PFSK-1 (cell line): ENCODE results near the gene GPR107.

ENCODE experiments used
- FOXP2 ChIP-seq: optimal IDR thresholded peaks from 2 replicates; pipeline ENCODE3; 2011; ENCODE audit warnings: borderline replicate concordance, control low read depth, inconsistent platforms; ENCODE audit not compliant: insufficient read depth; ENCODE audit errors: extremely low read length, extremely low read depth
- POLR2AphosphoS5 ChIP-seq: IDR thresholded peaks from 2 replicates; pipeline ENCODE4 v1.6.1; 2012; ENCODE audit warnings: low read depth, mild to moderate bottlenecking, control low read depth, low read length, moderate library complexity
- REST ChIP-seq, 2 experiments: IDR thresholded peaks; 2 replicates each; pipeline versions ENCODE4 v1.6.1 to v1.8.0; 2011 to 2012; ENCODE audit warnings: low read depth in 2 of 2, low read length in 2 of 2, control low read depth in 1 of 2, inconsistent platforms in 1 of 2, mild to moderate bottlenecking in 1 of 2, moderate library complexity in 1 of 2; ENCODE audit not compliant: insufficient read depth in 1 of 2
- SIN3A ChIP-seq: IDR thresholded peaks from 2 replicates; pipeline ENCODE4 v1.6.1; 2012; ENCODE audit warnings: mild to moderate bottlenecking, low read length, moderate library complexity, borderline replicate concordance; ENCODE audit not compliant: insufficient read depth
- TAF1 ChIP-seq: IDR thresholded peaks from 2 replicates; pipeline ENCODE4 v1.6.1; 2012; ENCODE audit warnings: low read length, control low read depth, borderline replicate concordance; ENCODE audit not compliant: insufficient read depth

The GPR107 gene

GRCh38 chr9:130114741-130115140, 61.0 kb downstream of the GPR107 start:
- no peak for TF ChIP-seq SIN3A

- TF ChIP-seq SIN3A = no peak
- TF ChIP-seq FOXP2 = no peak
- TF ChIP-seq REST (IDR thresholded peaks at IDR 0.05; ENCODE audit: insufficient read depth in 1 of 2, low read depth in 2 of 2, low read length in 2 of 2) = no peak
- no peak for TF ChIP-seq POLR2AphosphoS5
- TF ChIP-seq TAF1 = no peak
Measured at GRCh38 chr9:130116346-130116745, 62.6 kb downstream of the GPR107 start.

DNA sequence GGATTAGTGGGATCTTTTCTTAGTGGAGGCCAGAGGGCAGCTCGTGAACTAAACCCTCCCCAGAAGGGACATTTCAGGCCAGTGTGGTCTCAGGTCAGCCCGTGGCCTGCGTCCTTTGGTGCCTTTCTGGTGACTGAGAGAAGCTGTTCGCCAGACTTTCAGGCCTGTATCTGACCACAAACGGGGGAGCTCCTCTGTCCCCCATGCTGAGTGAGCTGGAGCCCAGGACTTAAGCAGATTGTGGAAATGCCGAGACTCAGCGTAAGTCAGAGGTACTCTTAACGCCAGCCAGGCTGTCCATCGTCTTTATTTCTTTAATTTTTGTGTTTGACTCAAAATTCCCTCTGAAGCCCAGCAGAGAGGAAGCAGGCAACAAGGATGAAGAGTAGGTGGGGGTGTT, 63.7 kb downstream of the GPR107 start:
- no peak for TF ChIP-seq SIN3A
- no peak for TF ChIP-seq POLR2AphosphoS5
- no peak for TF ChIP-seq REST (IDR thresholded peaks at IDR 0.05; ENCODE audit: insufficient read depth in 1 of 2, low read depth in 2 of 2, low read length in 2 of 2)
- no peak for TF ChIP-seq TAF1
- no peak for TF ChIP-seq FOXP2

GRCh38 chr9:130117816-130118632, 64.3 kb downstream of the GPR107 start:
- TF ChIP-seq REST (IDR thresholded peaks at IDR 0.05; ENCODE audit: insufficient read depth in 1 of 2, low read depth in 2 of 2, low read length in 2 of 2) (no peak), POLR2AphosphoS5 (no peak), SIN3A (no peak), FOXP2 (no peak)

GRCh38 chr9:130118841-130119518, 65.3 kb downstream of the GPR107 start:
- TF ChIP-seq POLR2AphosphoS5 (no peak), REST (IDR thresholded peaks at IDR 0.05; ENCODE audit: insufficient read depth in 1 of 2, low read depth in 2 of 2, low read length in 2 of 2) (no peak), TAF1 (no peak), SIN3A (no peak), FOXP2 (no peak)
